Body of pancreas (tissue), 4 donors: ENCODE results near the gene ATP11A.

ENCODE experiments used
- CTCF ChIP-seq, 7 experiments: fragments of 450-650 bp in 4 of 7; fragments of 200-600 bp in 3 of 7; sonication (generic) in 3 of 7; IDR thresholded peaks; one replicate each; pipeline ENCODE4 v1.5.1; 2016 to 2019; ENCODE audit warnings: antibody characterized with exemption in 7 of 7
- POLR2A ChIP-seq, 3 donors: fragments of 450-650 bp; IDR thresholded peaks; one replicate each; pipeline ENCODE4 v1.6.1; 2016; ENCODE audit warnings: antibody characterized with exemption in 3 of 3, mild to moderate bottlenecking in 2 of 3

DNA sequence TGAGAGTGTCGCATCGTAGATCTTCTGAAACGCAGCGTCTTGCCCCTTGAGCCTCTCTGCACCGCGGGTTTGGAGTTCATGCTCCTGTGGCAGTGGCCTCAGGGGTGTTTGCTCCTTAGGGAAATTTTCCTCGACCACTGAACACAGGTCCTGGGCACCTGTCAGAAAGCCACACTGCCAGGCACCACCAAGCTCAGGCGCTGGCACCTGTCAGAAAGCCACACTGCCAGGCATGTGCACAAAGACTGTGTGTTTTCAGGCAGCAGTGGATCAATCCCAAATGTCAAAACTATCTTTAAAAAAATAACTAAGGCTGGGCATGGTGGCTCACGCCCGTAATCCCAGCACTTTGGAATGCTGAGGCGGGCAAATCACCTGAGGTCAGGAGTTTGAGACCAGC is 87.1 kb downstream of the ATP11A start:
- TF ChIP-seq CTCF (IDR thresholded peaks at IDR 0.05), result no peak
- TF ChIP-seq POLR2A (IDR thresholded peaks at IDR 0.05), result no peak
